GM19193 (cell line): Measurements from ENCODE around the gene MPO.

ENCODE experiments used
- POLR2A ChIP-seq: IDR thresholded peaks from 4 replicates; pipeline ENCODE4 v1.6.1; 2011; ENCODE audit not compliant: insufficient read depth, insufficient read length; ENCODE audit errors: extremely low read depth

The MPO gene

GRCh38 chr17:58281511-58282011, 826 bp upstream of the MPO start:
- TF ChIP-seq POLR2A, result no peak

DNA sequence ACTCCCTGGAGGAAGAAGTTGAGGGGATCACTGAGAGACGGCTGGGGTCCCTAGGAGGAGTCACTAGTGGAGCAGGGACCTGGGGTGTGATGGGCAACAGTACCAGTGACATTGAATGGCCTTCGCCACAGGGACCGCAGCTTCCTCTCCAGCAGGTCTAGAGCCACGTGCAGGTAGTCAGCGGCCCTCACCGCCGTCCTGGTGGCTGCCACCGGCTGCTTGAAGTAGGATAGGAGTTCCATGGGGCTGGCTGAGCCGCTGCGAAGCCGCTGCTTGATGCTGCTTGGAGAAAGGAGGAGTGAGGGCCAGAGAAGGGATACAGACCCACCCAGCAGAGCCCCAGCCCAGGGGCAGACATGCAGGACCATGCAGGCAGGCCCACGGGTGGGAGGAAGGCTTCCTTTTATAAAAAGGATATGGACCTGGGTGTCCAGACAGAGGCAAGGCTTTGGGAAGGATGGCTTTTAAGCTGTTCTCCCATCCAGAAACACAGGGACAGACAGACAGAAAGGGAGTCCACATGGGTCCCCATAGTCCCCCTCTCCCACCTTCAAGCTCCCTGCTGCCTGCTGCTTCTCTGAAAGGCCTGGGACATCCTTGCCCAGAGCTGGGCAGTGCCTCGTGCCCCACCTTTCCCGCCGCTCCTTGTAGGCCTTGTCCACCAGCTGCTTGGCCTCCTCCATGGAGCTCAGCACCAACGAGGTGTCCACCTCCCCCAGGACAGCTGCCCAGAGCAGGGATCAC, 827 bp downstream of the MPO start:
- TF ChIP-seq POLR2A, result no peak

DNA sequence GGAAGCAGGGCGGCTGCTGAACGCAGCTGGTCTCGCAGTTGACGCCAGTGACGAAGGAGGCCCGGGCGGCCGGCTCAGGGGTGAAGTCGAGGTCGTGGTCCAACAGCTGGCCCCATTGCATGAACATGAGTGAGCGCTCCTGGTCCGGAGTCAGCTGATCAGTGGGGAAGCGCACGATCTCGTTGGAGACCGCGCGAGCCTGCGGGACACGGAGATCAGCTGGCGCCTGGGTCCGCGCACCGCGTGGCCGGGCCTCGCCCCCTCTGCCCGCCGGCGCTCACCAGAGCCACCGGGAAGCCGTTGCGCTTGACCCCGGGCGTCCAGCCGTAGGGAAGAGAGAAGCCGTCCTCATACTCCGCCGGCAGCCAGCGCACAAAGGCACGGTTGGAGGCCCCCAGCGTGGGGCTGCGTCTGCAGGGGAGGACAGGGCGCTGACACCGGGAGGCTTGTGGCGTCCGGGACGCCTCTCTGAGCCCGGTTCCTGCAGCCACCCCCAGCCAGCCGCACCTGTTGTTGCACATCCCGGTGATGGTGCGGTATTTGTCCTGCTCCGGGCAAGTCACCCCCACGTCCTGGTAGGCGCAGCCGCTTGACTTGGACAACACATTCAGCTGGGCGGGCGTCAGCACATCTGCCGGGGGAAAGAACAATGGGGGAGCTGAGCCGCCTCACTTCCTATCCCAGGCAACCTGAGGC, 1.6 kb downstream of the MPO start:
- TF ChIP-seq POLR2A, result no peak

- no peak for TF ChIP-seq POLR2A
Measured at GRCh38 chr17:58278661-58279015, 2.1 kb downstream of the MPO start.

DNA sequence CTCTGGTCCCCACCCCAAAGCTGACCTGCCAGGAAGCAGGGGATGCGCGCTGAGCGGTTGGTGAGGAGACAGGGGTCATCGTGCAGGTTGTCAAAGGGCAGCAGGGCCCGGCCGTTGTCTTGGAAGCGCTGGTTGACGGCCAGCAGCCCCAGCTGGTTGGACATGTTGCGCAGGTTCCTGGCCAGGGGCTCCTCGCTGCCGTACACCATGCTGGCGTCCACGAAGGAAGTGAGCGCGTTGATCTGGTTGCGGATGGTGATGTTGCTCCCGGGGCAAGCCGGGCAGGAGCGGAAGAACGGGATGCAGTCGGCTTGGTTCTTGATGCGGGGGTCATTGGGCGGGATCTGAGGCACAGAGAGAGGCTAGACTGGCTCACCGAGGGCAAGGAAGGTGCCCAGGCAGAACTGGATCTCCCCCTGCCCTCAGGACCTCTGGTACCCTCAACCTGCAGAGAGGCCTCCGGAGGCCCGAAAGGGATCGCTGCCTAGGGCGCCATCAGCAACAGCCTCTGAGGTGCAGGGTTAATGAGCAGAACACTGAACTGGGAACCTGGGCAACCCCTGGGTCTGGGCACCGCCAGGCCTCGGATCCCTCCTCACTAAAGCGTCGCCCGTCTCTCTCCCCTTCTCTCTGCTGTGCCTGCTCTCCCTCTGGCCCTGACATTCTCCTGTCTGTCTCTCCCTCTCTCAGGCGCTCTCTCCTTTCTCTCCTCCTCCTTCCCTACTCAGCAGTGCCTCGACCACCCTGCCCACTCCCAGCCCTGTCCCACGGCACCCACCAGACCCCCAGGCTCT, 2.7 kb downstream of the MPO start:
- TF ChIP-seq POLR2A, result no peak

DNA sequence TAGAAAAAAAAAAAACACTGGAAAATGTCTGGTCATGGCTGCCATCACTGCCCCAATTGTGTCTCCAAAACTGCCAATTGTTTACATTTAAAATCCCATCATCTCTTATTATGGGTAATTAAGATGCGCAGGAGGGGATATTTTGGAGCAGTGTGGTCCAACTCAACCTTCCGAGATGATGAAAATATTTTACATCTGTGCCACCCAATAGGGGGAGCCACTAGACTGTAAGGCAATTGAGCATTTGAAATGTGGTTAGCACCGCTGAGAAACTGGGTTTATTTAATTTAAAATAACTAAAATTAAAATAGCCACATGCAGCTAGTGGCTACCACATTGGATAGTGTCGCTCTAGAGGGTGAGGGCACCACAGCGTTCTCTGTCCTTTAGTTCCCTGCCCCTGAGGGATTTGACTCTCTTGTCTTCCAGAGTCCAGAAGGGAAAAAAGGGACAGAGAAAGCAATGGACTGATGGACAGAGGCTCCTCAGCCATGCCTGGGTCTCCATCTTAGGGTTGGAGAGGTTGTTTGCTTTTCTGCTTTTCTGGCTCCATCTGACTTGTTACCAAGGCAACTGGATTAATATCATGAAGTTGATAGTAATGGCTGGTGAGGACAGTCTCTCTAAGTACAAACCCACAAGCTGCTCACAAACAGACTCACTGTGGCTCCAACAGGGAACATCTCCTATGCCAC, 3.5 kb downstream of the MPO start:
- no peak for TF ChIP-seq POLR2A

- no peak for TF ChIP-seq POLR2A
Measured at GRCh38 chr17:58276423-58276822, 4.3 kb downstream of the MPO start.

DNA sequence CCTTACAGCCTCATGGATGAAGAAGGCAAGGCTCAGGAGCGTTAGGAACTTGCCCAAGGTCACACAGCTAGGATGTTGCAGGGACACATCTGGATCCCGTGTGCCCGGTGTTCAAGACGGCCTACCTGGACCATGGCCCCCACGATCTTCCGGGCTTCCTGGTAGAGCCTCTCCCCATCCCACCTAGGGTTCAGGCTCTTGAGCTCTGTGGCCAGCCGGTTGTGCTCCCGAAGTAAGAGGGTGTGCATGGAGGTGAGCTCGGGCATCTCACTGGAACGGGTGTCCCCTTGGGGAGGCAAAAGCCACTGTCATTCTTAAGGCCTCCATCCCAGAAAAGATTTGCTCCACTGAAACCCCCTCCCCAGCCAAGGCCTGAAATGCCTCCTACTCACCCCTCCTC, 5.3 kb downstream of the MPO start:
- no peak for TF ChIP-seq POLR2A

DNA sequence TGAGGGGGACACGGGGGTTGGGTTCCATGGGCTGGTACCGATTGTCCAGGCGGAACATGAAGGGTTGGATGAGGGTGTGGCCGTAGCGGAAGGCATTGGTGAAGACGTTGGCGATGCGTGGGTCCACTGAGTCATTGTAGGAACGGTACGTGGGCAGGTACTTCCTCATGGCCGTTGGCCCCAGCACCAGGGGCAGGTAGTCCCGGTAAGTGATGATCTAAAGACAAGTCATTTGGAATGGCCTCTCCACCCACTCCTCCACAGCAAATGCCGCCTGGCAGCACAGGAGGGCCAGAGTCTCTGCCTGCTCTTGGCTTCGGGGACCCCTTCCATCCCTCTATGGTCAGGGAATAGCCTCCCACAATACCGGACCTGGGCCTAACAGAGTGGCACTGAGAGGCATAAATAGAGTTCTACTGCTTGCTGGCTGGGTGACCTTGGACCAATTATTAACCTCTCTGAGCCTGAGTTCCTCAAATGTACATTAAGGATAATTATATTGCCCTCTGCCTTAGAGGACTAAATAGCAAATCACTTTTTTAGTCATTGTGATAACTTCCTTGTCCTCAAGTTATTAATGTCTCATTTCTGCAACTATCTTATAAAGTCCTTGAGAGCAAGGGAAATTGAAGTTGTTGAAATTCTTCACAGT, 7.2 kb downstream of the MPO start:
- no peak for TF ChIP-seq POLR2A

DNA sequence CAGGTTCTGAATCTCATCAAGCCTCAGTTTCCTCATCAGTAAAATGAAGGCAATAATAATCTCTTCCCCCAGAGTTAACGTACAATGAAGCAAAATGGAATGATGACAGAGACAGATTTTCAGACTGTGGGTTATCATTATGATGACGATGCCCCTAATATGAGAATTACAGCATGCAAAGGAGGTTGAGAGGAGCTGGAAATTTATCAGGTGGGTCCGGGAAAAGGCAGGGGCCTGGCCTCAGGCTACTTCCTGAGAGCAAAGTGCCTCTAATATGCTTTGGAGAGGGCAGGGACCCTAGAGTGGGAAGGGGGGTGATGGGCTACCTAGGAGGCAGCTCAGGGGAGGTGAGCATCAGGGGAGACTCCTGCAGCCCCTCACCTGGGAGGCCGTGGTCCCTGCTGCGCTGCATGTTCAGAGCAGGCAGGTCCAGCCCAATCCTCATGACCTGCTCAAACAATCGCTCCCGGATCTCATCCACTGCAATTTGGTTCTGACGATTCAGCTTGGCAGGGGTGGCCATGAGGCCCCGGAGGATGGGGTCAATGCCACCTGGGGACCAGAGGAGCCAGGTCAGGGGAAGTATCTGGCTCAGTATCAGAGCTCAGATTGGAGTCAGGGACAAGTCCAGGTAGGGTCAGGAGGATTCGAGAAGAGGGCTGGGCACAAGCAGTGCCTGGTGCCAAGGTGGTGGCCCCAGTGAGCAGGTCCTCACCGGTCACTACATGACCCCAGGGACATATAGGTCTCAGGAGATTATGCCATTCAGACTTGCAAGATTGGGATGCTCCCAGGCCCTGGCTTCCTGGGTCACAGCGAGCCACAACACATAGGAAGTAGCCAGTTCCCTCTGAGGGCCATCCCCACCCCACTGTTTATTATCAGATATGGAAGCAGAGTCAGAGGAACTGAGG, 8.1 kb downstream of the MPO start:
- TF ChIP-seq POLR2A, result no peak

DNA sequence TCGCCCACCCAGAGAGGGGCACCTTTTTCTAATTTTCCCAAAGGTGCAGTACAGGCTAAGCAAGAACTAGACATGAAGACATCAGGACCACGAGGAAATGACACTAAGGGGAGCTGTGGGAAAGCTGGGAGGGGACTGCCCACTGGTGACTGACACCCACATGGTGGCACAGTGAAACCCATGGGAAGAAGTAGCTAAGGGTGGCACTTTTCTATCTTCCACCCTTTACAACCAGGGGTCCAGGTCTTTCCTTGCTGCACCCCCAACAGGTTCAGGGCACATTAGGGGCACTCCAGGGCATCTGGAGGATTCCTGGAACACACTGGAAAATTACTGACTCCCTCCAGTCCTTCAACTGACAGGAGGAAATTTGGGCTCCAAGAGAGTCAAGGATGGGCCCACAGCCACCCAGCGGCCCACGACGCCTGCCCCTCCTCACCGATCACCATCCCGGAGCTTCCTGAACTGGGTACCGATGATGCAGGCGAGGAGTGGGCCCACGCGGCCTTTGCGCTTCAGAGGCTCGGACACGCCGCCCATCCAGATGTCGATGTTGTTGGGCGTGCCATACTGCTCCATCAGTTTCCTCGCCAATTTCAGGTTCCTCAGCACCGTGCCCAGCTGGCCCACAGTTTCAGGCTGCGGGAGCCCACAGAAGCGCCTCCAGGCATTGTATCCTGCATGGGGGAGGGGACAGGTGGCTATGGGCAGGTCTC, 9.4 kb downstream of the MPO start:
- TF ChIP-seq POLR2A, result no peak

- no peak for TF ChIP-seq POLR2A
Measured at GRCh38 chr17:58270476-58271215, 10.1 kb downstream of the MPO start.

- no peak for TF ChIP-seq POLR2A
Measured at GRCh38 chr17:58269557-58270291, 11.0 kb downstream of the MPO start.
